ENCODE measurements around the gene ARHGAP26.
"Not testable (repeated sequence)": the region's sequence is repeated elsewhere in the genome, so short reads cannot be mapped to it uniquely, and the experiment has no call there.

- not testable (repeated sequence) for TF ChIP-seq CTCF (conservative IDR thresholded peaks at IDR 0.05; ENCODE audit: low read depth, low read length); RFX5 (IDR thresholded peaks at IDR 0.05; ENCODE audit: low read depth, low read length)
These were observed 318.5 kb downstream of the ARHGAP26 start for GRCh38 chr5:143088702-143089101.
